Rectal smooth muscle tissue (tissue), 1 donor: ENCODE measurements around the gene PLPP3.
A peak's percentile ranks its signal among the peaks of the same experiment; 100 is the strongest.

Source experiments
- H3K27ac ChIP-seq: one replicate; pipeline ENCODE4 v1.7.0; 2013; ENCODE audit warnings: low read depth, low read length, inconsistent platforms
- H3K27me3 ChIP-seq: one replicate; pipeline ENCODE4 v1.7.0; 2013; ENCODE audit warnings: low read length; ENCODE audit not compliant: control insufficient read depth, insufficient read depth
- H3K36me3 ChIP-seq: one replicate; pipeline ENCODE4 v1.7.0; 2013; ENCODE audit warnings: low read length; ENCODE audit not compliant: control insufficient read depth, insufficient read depth
- H3K4me1 ChIP-seq: one replicate; pipeline ENCODE4 v1.7.0; 2013; ENCODE audit warnings: low read length; ENCODE audit not compliant: control insufficient read depth, insufficient read depth
- H3K4me3 ChIP-seq: one replicate; pipeline ENCODE4 v1.7.0; 2013; ENCODE audit warnings: low read length
- H3K9ac ChIP-seq: one replicate; pipeline ENCODE4 v1.7.0; 2013; ENCODE audit warnings: low read length

Gene PLPP3

GRCh38 chr1:56586502-56586901, 7.1 kb upstream of the PLPP3 start:
- H3K27ac ChIP-seq: no peak overlapping the region

DNA sequence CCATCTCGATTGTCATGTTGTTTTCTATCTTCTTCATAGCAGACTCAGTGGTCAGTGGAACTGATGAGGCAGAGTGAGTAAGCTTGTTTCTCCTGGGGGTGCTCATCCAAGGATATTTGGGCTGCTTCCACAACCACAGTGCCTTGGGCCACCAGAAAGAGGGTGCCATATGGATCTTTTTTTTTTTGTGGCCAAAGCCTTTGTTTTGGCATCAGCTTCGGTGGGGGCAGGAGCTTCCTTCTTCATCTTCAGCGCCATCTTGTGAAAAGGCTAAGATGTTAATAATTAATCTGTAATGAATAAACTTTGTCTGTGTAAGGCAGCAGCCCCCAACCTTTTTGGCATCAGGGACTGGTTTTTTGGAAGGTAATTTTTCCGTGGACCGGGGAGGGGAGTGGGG, 6.6 kb upstream of the PLPP3 start:
- Histone ChIP-seq H3K9ac (no peak overlapping the region), H3K27me3 (no peaks in the 10 kb centered on the region), H3K4me1 (no peaks in the 10 kb centered on the region), H3K4me3 (no peak overlapping the region), H3K36me3 (no peaks in the 10 kb centered on the region), H3K27ac (no peak overlapping the region)

More at GRCh38 chr1:56586502-56586901, 7.1 kb upstream of the PLPP3 start:
- Histone ChIP-seq H3K36me3 (no peaks in the 10 kb centered on the region), H3K4me1 (no peaks in the 10 kb centered on the region), H3K4me3 (no peak overlapping the region), H3K9ac (no peak overlapping the region), H3K27me3 (no peaks in the 10 kb centered on the region)

- Histone ChIP-seq H3K27me3 (no peaks in the 10 kb centered on the region), H3K27ac (no peak overlapping the region)
These were observed 5.7 kb upstream of the PLPP3 start for GRCh38 chr1:56584910-56585528.

DNA sequence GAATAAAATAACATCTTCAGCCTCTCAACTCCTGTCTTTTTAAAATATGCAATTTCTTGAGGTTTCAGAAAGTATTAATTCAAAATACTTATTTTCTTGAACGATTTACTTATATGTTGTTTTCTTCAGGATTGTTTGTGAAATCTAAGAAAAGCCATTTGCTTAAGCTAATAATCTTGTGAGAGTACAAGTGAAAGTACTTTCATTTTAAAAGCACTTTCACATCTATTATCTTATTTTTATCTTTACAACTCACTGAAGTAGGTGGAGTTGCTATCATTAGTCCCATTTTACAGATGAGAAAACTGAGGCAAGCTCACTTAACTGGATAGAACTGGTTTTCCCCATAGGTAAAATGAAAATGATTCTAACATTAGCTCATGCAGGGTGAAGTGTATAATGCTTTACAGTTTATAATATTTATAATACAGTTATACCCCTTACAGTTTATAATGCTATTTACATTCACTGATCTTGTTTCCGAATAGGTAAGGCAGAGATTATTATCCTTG, 4.7 kb upstream of the PLPP3 start:
- no peaks in the 10 kb centered on the region for H3K4me1 ChIP-seq
- H3K9ac ChIP-seq: no peak overlapping the region
- H3K4me3 ChIP-seq: no peak overlapping the region
- H3K36me3 ChIP-seq: no peaks in the 10 kb centered on the region
- no peaks in the 10 kb centered on the region for H3K27me3 ChIP-seq
- no peak overlapping the region for H3K27ac ChIP-seq

More at GRCh38 chr1:56584910-56585528, 5.7 kb upstream of the PLPP3 start:
- Histone ChIP-seq H3K9ac (no peak overlapping the region), H3K4me3 (no peak overlapping the region), H3K36me3 (no peaks in the 10 kb centered on the region), H3K4me1 (no peaks in the 10 kb centered on the region)

DNA sequence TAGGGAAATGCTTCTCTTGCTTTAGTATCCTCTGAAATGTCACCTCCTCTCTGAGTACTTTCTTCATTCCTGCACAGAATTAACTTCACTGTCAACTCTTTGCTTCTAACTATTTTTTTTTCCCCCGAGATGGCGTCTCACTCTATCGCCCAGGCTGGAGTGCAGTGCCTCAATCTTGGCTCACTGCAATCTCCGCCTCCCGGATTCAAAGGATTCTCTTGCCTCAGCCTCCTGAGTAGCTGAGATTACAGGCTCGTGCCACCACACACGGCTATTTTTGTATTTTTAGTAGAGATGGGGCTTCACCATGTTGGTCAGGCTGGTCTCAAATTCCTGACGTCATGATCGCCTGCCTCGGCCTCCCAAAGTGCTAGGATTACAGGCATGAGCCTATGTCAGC, 1.4 kb upstream of the PLPP3 start:
- H3K4me1 ChIP-seq: peaks cover 7% of the 10 kb centered on the region

GRCh38 chr1:56578138-56578962, 1.0 kb downstream of the PLPP3 start:
- Histone ChIP-seq H3K27me3 (no peaks in the 10 kb centered on the region), H3K27ac (peak overlapping the region; percentile 78), H3K9ac (peak overlapping the region; percentile 74), H3K4me1 (peaks cover 10% of the 10 kb centered on the region), H3K36me3 (no peaks in the 10 kb centered on the region), H3K4me3 (peak overlapping the region; percentile 72)

More for the DNA sequence above, 1.4 kb upstream of the PLPP3 start:
- no peak overlapping the region for H3K27ac ChIP-seq
- no peaks in the 10 kb centered on the region for H3K36me3 ChIP-seq
- no peak overlapping the region for H3K9ac ChIP-seq
- H3K27me3 ChIP-seq: no peaks in the 10 kb centered on the region
- no peak overlapping the region for H3K4me3 ChIP-seq

DNA sequence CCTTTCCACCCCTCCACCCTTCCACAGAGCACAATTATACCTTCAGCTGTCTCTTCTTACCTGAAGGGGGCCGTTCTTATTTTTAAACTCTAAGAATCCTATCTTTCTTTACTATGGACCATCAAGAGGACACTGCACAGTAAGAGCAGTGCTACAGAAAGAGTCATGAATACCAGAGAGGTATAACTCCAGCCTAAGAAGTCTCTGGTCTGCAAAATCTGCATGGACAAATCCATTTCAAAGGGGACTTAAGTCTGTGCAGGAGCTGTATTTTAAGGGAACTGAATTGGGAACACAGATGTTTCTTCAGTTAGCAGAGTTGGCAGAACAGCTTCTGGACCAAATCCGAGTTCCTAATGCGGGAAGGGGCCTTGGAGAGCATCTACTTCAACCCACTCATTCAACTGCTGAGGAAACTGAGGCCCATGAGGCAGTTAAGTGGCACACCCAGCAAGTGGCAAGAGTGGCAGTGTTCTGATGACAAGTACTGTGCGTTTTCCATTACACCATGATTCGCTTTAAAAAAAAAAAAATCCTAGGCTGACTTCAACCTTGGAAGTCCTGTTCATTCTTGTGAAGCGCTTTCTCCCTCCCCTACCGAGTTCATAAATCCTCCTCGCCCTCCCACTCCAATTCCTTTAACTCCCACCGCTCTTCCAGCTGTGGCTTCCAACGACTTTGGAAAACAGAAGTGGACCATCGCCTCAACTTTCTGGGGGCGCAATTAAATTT, 1.8 kb downstream of the PLPP3 start:
- peaks cover 15% of the 10 kb centered on the region for H3K4me1 ChIP-seq
- no peaks in the 10 kb centered on the region for H3K27me3 ChIP-seq
- peak overlapping the region; percentile 72 for H3K4me3 ChIP-seq
- peak overlapping the region; percentile 78 for H3K27ac ChIP-seq
- H3K36me3 ChIP-seq: no peaks in the 10 kb centered on the region
- peak overlapping the region; percentile 74 for H3K9ac ChIP-seq

DNA sequence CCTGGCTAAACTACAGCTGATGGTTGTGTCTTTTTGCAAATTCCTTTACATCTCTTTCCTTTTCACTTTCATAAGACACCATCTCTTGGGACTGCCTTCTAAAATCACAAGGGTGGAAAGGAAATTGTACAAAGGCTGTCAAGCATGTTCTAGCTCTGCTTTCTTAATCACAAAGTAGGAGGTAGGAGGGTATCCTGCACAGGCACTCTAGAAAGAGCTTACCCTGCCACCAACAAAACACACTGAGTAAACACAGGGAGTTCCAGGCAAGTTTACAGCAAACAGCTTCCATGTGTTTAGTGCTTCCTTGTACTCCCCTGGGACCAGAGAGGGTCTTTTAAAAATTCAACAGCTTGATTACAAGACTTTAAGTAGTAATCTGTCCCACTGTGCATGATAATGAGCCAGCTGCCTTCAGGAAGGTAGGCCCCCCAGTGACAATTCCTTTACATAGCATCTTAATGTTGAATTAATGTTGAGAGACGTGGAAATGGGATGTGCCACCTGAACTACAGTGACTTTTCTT, 2.4 kb downstream of the PLPP3 start:
- Histone ChIP-seq H3K4me3 (peak overlapping the region; percentile 72), H3K27ac (peak overlapping the region; percentile 23), H3K27me3 (no peaks in the 10 kb centered on the region), H3K36me3 (no peaks in the 10 kb centered on the region), H3K4me1 (peaks cover 15% of the 10 kb centered on the region), H3K9ac (no peak overlapping the region)

DNA sequence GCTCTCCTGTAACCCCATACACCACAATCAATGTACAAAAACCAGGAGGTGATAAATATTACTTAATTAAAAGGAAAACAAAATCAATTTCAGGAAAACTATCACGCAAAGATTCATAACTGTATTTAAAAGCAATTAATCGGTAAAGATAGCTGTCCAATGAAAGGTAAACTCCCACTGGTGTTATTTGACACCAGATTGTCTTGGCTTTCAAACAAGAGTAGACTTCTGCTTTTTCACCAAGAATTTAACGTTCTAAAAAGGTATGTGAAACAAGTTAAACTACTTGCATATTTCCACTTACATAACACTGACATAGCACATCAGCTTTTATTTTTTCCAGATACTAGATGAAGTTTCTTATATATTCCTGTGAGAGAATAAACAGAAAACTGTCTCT, 3.5 kb downstream of the PLPP3 start:
- Histone ChIP-seq H3K27me3 (no peaks in the 10 kb centered on the region), H3K4me1 (peaks cover 15% of the 10 kb centered on the region), H3K27ac (no peak overlapping the region), H3K4me3 (no peak overlapping the region), H3K9ac (no peak overlapping the region), H3K36me3 (no peaks in the 10 kb centered on the region)

DNA sequence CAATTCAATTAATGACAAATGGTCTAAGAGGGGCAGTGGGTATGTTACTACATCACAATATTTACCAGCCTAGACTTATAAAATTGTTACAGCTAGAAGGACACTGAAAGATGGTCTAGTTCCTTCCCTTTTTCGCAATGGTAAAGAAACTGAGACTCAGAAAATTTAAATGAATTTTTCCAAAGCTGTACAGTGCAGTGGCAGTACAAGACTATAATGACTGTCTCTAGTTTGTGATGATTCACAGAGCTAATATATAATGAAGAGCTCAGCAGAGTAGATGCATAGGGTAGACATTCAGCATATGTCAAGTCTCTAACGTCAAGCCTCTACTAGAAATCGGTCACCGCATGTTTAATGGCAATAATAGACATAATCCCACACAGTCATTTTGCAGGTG, 4.6 kb downstream of the PLPP3 start:
- Histone ChIP-seq H3K27me3 (no peaks in the 10 kb centered on the region), H3K4me1 (peaks cover 15% of the 10 kb centered on the region), H3K27ac (no peak overlapping the region), H3K36me3 (no peaks in the 10 kb centered on the region), H3K9ac (no peak overlapping the region), H3K4me3 (no peak overlapping the region)

DNA sequence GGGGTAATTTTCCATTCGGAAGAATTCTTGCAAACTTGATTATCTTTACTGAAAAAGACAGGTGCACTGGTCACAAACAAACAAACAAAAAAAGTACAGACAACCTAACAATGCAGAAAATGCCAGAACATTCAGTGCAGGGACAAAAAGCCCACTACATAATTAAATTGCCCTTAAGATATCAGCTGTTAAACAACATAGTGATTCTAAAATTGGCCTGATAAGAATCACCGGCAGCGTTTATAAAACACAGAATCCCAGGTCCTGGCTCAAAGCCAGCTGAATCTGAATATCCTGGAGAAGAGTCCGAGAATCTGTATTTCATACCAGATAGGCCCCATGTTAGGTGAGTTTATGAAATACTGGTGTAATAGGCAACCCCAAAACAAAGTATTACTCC, 6.1 kb downstream of the PLPP3 start:
- peak overlapping the region; percentile 20 for H3K4me3 ChIP-seq
- no peaks in the 10 kb centered on the region for H3K36me3 ChIP-seq
- no peak overlapping the region for H3K9ac ChIP-seq
- peaks cover 15% of the 10 kb centered on the region for H3K4me1 ChIP-seq
- H3K27me3 ChIP-seq: no peaks in the 10 kb centered on the region
- H3K27ac ChIP-seq: no peak overlapping the region
